A549 (cell line): ENCODE results near the gene STRN3.

Experiments
- EP300 ChIP-seq, 2 experiments: fragments of >200 bp; sonication (Bioruptor Twin); formaldehyde crosslinking; IDR thresholded peaks; 2 replicates in 1 of 2; 3 replicates in 1 of 2; pipeline ENCODE4 v1.6.1; 2016 to 2017
- TF ChIP-seq, protein P1 (sequence below): fragments of >200 bp; sonication (Bioruptor Twin); formaldehyde crosslinking; IDR thresholded peaks from 3 replicates; pipeline ENCODE4 v1.5.1; 2016
- TF ChIP-seq, protein P2 (sequence below): fragments of 450-650 bp; IDR thresholded peaks from 2 replicates; pipeline ENCODE4 v1.6.1; 2014; ENCODE audit warnings: antibody characterized with exemption

DNA sequence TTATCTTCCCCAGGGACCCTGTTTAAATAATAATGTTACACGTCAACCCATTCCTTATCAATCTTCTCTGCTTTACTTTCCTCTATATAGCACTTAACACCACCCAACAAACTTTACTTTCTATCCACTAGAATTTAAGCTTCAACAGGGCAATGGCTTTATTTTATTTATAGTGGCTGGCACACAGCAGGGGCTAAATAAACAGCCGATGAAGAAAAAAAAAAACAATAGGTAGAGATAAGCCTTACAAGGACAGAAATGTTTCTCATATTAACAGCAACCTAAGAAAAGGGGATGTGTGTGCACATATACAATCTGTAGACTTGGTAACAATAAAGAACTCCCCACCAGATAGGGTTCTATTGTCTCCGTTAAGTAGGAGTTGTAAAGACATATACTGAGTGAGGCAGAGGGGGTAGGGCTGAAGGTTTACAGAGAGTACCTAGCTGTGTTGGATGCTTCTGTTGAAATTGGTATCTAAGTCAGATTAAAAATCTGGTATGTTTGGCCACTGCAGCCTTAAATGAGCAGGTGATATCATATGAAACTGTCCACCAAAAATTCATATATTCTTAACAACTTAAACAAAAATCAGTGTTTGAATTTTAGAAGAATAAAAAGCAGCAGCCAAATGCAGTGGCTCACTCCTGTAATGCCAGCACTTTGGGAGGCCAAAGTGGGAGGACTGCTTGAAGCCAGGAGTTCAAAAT lies 25.4 kb downstream of the STRN3 start:
- TF ChIP-seq, protein P1, sequence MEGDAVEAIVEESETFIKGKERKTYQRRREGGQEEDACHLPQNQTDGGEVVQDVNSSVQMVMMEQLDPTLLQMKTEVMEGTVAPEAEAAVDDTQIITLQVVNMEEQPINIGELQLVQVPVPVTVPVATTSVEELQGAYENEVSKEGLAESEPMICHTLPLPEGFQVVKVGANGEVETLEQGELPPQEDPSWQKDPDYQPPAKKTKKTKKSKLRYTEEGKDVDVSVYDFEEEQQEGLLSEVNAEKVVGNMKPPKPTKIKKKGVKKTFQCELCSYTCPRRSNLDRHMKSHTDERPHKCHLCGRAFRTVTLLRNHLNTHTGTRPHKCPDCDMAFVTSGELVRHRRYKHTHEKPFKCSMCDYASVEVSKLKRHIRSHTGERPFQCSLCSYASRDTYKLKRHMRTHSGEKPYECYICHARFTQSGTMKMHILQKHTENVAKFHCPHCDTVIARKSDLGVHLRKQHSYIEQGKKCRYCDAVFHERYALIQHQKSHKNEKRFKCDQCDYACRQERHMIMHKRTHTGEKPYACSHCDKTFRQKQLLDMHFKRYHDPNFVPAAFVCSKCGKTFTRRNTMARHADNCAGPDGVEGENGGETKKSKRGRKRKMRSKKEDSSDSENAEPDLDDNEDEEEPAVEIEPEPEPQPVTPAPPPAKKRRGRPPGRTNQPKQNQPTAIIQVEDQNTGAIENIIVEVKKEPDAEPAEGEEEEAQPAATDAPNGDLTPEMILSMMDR: no peak
- TF ChIP-seq EP300 (IDR thresholded peaks at IDR 0.05): no peak
- TF ChIP-seq, protein P2, sequence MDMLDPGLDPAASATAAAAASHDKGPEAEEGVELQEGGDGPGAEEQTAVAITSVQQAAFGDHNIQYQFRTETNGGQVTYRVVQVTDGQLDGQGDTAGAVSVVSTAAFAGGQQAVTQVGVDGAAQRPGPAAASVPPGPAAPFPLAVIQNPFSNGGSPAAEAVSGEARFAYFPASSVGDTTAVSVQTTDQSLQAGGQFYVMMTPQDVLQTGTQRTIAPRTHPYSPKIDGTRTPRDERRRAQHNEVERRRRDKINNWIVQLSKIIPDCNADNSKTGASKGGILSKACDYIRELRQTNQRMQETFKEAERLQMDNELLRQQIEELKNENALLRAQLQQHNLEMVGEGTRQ: no peak
